GM03348 (cell line): ENCODE data around the gene PPP5C.
"Not testable (repeated sequence)": the region's sequence is repeated elsewhere in the genome, so short reads cannot be mapped to it uniquely, and the experiment has no call there.

Experiments
- DNase-seq: peaks from one replicate; pipeline ENCODE4 v3.0.0; 2012; ENCODE audit warnings: low spot score

The PPP5C gene

GRCh38 chr19:46366620-46367292 is 19.9 kb downstream of the PPP5C start:
- DNase-seq: no peak

DNA sequence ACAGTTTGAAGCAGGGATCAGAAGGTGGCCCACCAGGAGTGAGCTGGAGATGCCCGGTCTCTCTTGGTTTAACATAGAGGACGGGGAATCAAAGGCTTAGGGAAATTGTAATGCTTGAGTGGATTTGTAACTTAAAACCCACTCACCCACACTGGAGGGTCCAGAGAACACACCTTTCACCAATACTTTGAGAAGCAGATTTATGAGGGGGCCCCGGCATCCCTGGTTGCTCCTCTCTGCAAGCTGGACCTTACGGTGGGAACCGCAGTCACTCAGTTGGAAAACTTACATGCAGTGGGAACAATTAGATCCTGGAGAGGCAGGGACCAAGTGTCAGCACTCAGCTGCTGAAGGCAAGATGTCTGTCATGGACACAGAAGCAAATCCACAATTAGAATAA is 20.5 kb downstream of the PPP5C start:
- DNase-seq: no peak

- DNase-seq: no peak
These were observed 21.2 kb downstream of the PPP5C start for GRCh38 chr19:46368116-46368515.

DNA sequence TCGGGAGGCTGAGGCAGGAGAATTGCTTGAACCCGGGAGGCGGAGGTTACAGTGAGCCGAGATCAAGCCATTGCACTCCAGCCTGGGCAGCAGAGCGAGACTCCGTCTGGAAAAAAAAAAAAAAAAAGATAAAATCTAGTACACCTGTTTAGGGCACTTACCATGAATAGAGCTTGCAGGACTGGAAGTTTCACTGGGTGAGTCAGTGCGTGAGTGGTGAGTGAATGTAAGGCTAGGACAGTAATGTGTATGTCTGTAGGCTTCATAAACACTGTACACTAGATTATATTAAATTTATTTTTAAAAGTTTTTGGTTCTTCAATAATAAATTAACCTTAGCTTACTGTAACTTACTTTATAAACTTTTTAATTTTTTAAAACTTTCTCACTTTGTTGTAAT is 22.9 kb downstream of the PPP5C start:
- DNase-seq: no peak

DNA sequence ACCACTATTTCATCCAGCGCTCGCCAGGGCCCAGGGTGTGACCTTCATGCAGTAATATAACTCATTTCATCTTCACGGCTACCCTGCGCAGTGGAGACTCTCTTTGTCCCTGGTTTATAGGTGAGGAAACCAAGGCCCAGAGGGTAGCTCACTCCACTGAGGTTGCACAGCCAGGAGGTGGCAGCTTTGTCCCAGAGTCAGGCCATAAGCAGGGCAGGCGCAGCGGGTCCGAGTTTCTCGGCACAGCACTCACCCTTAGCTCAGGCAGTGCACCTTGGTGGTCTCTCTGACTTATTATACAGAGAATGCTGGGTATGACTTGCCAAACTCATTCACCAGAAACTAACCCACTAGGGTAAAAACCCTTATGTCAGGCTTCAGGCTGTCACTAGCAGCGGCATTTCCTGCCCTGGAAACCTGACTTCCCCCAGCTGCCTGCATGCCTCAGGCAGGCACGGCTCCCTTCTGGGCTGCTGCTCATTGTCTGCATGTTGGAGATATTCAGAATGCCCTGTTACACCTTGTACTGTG is 24.5 kb downstream of the PPP5C start:
- no peak for DNase-seq

- peak; percentile 46 for DNase-seq
These were observed 26.1 kb downstream of the PPP5C start for GRCh38 chr19:46372901-46373490.

DNA sequence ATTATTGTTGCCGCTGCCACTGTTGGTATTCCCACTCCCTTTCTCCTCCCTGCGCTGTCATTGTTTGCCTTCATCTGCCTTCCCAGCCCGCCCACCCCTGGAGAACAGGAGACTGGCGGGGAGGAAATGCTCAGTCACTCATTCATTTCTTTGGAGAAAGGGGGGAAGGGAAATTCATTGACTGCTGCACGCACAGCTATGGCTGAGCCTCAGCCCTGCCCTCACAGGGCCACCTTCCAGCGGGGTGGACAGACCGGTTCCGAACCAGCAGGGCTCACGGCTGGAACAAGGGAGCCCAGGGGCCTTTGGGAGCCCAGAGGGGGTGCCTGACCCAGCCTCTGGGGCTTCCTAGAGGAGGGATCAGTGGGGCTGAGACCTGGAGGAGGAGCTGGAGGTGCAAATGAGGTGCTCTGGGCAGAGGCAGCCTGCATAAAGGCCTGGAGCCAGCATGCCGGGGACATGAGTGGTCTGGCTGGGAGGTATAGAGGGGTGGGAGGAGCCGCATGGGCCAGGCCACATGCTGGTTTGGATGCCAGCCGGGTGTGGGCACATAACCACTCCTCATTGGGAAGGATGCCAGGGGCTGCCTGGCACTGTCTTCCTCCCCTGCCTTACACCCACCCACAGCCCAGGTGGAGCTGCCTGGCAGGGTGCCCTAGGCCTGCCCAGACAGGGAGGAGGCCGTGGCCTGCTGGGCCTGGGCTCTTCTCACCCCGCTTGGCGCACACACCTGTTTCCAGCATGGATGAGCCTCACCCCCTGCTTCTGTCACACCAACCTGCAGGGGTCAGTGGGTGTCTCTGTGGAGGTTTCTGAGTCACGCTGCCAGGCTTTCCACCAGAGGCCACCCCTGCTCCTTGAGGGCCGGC is 26.8 kb downstream of the PPP5C start:
- peak; percentile 68 for DNase-seq

GRCh38 chr19:46374536-46375475 is 27.9 kb downstream of the PPP5C start:
- DNase-seq: no peak

DNA sequence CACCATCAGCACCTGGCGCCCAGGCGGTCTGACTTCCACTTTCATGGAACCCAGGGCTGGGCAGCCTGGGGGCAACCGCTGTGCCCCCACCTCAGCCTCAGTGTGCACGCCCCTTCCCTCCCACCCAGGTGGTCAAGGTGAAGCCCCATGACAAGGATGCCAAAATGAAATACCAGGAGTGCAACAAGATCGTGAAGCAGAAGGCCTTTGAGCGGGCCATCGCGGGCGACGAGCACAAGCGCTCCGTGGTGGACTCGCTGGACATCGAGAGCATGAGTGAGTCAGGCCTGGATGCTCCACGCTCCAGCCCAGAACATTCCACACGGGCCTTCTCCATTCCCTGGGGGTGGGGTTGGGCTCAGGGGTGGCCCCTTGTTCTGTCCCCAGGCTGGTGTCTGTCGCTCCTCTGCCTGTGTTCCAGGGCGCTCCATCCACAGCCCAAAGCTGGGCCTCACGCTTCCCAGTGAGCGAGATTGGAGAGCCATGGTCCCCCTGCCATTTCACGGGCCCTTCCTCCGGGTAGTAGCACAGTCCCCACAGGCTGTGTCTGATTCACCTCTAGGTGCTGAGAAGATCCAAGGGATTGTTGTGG is 28.7 kb downstream of the PPP5C start:
- not testable (repeated sequence) for DNase-seq

GRCh38 chr19:46376241-46377153 is 29.6 kb downstream of the PPP5C start:
- DNase-seq: no peak

DNA sequence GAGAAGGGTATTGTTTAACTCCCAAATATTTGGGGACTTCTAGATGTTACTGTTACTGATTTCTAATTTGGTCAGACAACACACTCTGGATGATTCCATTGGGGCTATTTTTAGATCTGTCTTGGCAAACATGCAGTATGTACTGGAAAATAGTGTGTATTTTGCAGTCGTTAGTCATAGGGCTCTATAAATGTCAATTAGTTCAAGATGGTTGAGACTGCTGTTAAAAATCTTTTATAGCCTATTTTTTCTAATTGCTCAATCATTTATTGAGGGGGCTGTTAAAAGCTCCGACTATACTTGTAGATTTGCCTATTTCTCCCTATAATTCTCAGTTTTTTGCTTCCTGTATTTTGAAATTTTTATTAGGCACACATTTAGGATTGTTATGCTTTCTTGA is 31.4 kb downstream of the PPP5C start:
- DNase-seq: peak; percentile 81

GRCh38 chr19:46380690-46381089 is 33.8 kb downstream of the PPP5C start:
- DNase-seq: no peak

- DNase-seq: no peak
These were observed 34.5 kb downstream of the PPP5C start for GRCh38 chr19:46381346-46381745.

- no peak for DNase-seq
These were observed 35.0 kb downstream of the PPP5C start for GRCh38 chr19:46381756-46382345.

- DNase-seq: no peak
These were observed 36.4 kb downstream of the PPP5C start for GRCh38 chr19:46383171-46383815.

- DNase-seq: no peak
These were observed 37.0 kb downstream of the PPP5C start for GRCh38 chr19:46383846-46384245.

- no peak for DNase-seq
These were observed 37.5 kb downstream of the PPP5C start for GRCh38 chr19:46384396-46384795.

GRCh38 chr19:46385636-46386035 is 38.7 kb downstream of the PPP5C start:
- no peak for DNase-seq

- no peak for DNase-seq
These were observed 39.3 kb downstream of the PPP5C start for GRCh38 chr19:46386151-46386550.
